Activated naive CD4-positive, alpha-beta T cell treated with anti-CD3 and anti-CD28 coated beads for 36 hours (primary cell): Measurements from ENCODE around the gene SLBP. TPM values are rescaled to one million over a fixed set of nuclear protein-coding genes. Genes with fewer than 3 reads are reported as not detected.

ENCODE experiments used
- CTCF ChIA-PET: fragments of 350-600 bp; sonication (Branson Sonifier 250); formaldehyde crosslinking; loops from one replicate; lab custom pipeline; 2021; ENCODE audit warnings: antibody characterized with exemption; lab: Charles Lee
- DNase-seq: peaks from one replicate; pipeline ENCODE4 v3.0.0-alpha.2; 2020
- H3K27ac Mint-ChIP-seq: one replicate; pipeline ENCODE4 v1.8.0; 2021; ENCODE audit warnings: mild to moderate bottlenecking, mixed read lengths
- H3K27me3 Mint-ChIP-seq: one replicate; pipeline ENCODE4 v1.8.0; 2021; ENCODE audit warnings: low read depth, mixed read lengths
- H3K36me3 Mint-ChIP-seq: one replicate; pipeline ENCODE4 v1.8.0; 2021; ENCODE audit warnings: low read depth, mixed read lengths
- H3K4me1 Mint-ChIP-seq: one replicate; pipeline ENCODE4 v1.8.0; 2021; ENCODE audit warnings: low read depth, mixed read lengths
- H3K4me3 Mint-ChIP-seq: one replicate; pipeline ENCODE4 v1.8.0; 2021; ENCODE audit warnings: mild to moderate bottlenecking, moderate library complexity, mixed read lengths
- H3K9me3 Mint-ChIP-seq: one replicate; pipeline ENCODE4 v1.8.0; 2021; ENCODE audit warnings: mixed read lengths
- intact Hi-C: fragments of 100-400 bp; cut with micrococcal nuclease; formaldehyde crosslinking; loops from one replicate; pipeline ENCODE4 v1.15.1; 2023
- total RNA-seq, 2 experiments: library from RNA; stranded (reverse); gene quantifications; one replicate each; pipeline ENCODE4 v1.2.3, GENCODE V29; 2021

SLBP gene
- total RNA-seq = 10 to 100 TPM; 75.4 to 77.1 TPM

GRCh38 chr4:1712216-1713002 lies at the start of gene SLBP:
Gene SLBP, minus strand, starts transcription at chr4:1712319. Its CDS starts 131 bp downstream, at chr4:1712188.
- peak within 1 kb of the TSS; percentile 94 for H3K27ac Mint-ChIP-seq
- peak within 1 kb of the TSS; percentile 98 for H3K4me3 Mint-ChIP-seq
- H3K27me3 Mint-ChIP-seq = no peaks in the 10 kb centered on the region
- intact Hi-C loops = loop anchor here (1.0 to 5.0 kb wide), 10 partner anchors 9 to 550 kb away; partner anchors contain the start of genes CTBP1, FAM53A, HAUS3 and LETM1
- peak; percentile 99 for DNase-seq
- CTCF ChIA-PET = interaction anchor here (1.3 to 7.3 kb wide), 2 partner anchors 9 to 18 kb away, joined by 3 to 77 read pairs; partner anchors contain the start of genes TACC3 and TMEM129
- peaks cover 68% of the 10 kb centered on the region for H3K4me1 Mint-ChIP-seq
- no peaks in the 10 kb centered on the region for H3K9me3 Mint-ChIP-seq
- peaks cover 60% of the 10 kb centered on the region for H3K36me3 Mint-ChIP-seq

GRCh38 chr4:1761130-1761689 lies 49.1 kb upstream of the SLBP start:
- H3K9me3 Mint-ChIP-seq = no peaks in the 10 kb centered on the region
- H3K4me3 Mint-ChIP-seq = no peak overlapping the region
- CTCF ChIA-PET = no interaction called here
- intact Hi-C loops = no loop called here
- peaks cover 8% of the 10 kb centered on the region for H3K27me3 Mint-ChIP-seq
- DNase-seq = no peak
- no peaks in the 10 kb centered on the region for H3K36me3 Mint-ChIP-seq
- H3K4me1 Mint-ChIP-seq = peaks cover 4% of the 10 kb centered on the region
- no peak overlapping the region for H3K27ac Mint-ChIP-seq

GRCh38 chr4:1760521-1761071 lies 48.5 kb upstream of the SLBP start:
- CTCF ChIA-PET = interaction anchor here (0.6 kb wide), 1 partner anchor 129 kb away, joined by 3 read pairs; no protein-coding TSS in a partner anchor
- no peak overlapping the region for H3K27ac Mint-ChIP-seq

GRCh38 chr4:1759818-1760223 lies 47.7 kb upstream of the SLBP start:
- Mint-ChIP-seq H3K4me1 (peaks cover 4% of the 10 kb centered on the region), H3K27me3 (peaks cover 2% of the 10 kb centered on the region), H3K4me3 (no peak overlapping the region), H3K9me3 (no peaks in the 10 kb centered on the region), H3K36me3 (no peaks in the 10 kb centered on the region), H3K27ac (no peak overlapping the region)
- intact Hi-C loops = no loop called here
- no peak for DNase-seq
- CTCF ChIA-PET = interaction anchor here (0.8 to 1.3 kb wide), 2 partner anchors 12 to 33 kb away, joined by 3 read pairs; partner anchors contain the start of gene FGFR3

More at GRCh38 chr4:1760521-1761071, 48.5 kb upstream of the SLBP start:
- no peak overlapping the region for H3K4me3 Mint-ChIP-seq
- H3K36me3 Mint-ChIP-seq = no peaks in the 10 kb centered on the region
- H3K9me3 Mint-ChIP-seq = no peaks in the 10 kb centered on the region
- DNase-seq = no peak
- H3K4me1 Mint-ChIP-seq = peaks cover 4% of the 10 kb centered on the region
- H3K27me3 Mint-ChIP-seq = peaks cover 6% of the 10 kb centered on the region
- intact Hi-C loops = no loop called here

- no peaks in the 10 kb centered on the region for H3K9me3 Mint-ChIP-seq
- H3K36me3 Mint-ChIP-seq = no peaks in the 10 kb centered on the region
- intact Hi-C loops = no loop called here
- no peak overlapping the region for H3K4me3 Mint-ChIP-seq
- peaks cover 2% of the 10 kb centered on the region for H3K27me3 Mint-ChIP-seq
- peaks cover 4% of the 10 kb centered on the region for H3K4me1 Mint-ChIP-seq
- DNase-seq = no peak
- CTCF ChIA-PET = interaction anchor here (0.8 to 1.3 kb wide), 2 partner anchors 11 to 33 kb away, joined by 3 read pairs; partner anchors contain the start of gene FGFR3
- H3K27ac Mint-ChIP-seq = no peak overlapping the region
These were observed 47.2 kb upstream of the SLBP start for GRCh38 chr4:1759170-1759817.

- CTCF ChIA-PET = interaction anchor here (1.3 kb wide), 1 partner anchor 10 kb away, joined by 3 read pairs; no protein-coding TSS in a partner anchor
- DNase-seq = no peak
- intact Hi-C loops = no loop called here
- H3K27ac Mint-ChIP-seq = no peak overlapping the region
- H3K4me3 Mint-ChIP-seq = no peak overlapping the region
- peaks cover 4% of the 10 kb centered on the region for H3K4me1 Mint-ChIP-seq
- peaks cover 2% of the 10 kb centered on the region for H3K27me3 Mint-ChIP-seq
- no peaks in the 10 kb centered on the region for H3K9me3 Mint-ChIP-seq
- H3K36me3 Mint-ChIP-seq = no peaks in the 10 kb centered on the region
These were observed 46.4 kb upstream of the SLBP start for GRCh38 chr4:1758306-1759121.

GRCh38 chr4:1757836-1758235 lies 45.7 kb upstream of the SLBP start:
- peaks cover 6% of the 10 kb centered on the region for H3K4me1 Mint-ChIP-seq
- intact Hi-C loops = no loop called here
- peaks cover 2% of the 10 kb centered on the region for H3K27me3 Mint-ChIP-seq
- H3K27ac Mint-ChIP-seq = no peak overlapping the region
- H3K9me3 Mint-ChIP-seq = no peaks in the 10 kb centered on the region
- DNase-seq = no peak
- no peak overlapping the region for H3K4me3 Mint-ChIP-seq
- H3K36me3 Mint-ChIP-seq = no peaks in the 10 kb centered on the region
- CTCF ChIA-PET = interaction anchor here (0.8 kb wide), 1 partner anchor 65 kb away, joined by 4 read pairs; no protein-coding TSS in a partner anchor

GRCh38 chr4:1756893-1757779 lies 45.0 kb upstream of the SLBP start:
- H3K36me3 Mint-ChIP-seq = no peaks in the 10 kb centered on the region
- H3K27me3 Mint-ChIP-seq = no peaks in the 10 kb centered on the region
- H3K27ac Mint-ChIP-seq = no peak overlapping the region
- peaks cover 10% of the 10 kb centered on the region for H3K4me1 Mint-ChIP-seq
- no peak for DNase-seq
- H3K4me3 Mint-ChIP-seq = no peak overlapping the region
- CTCF ChIA-PET = interaction anchor here (0.8 kb wide), 1 partner anchor 64 kb away, joined by 4 read pairs; no protein-coding TSS in a partner anchor
- intact Hi-C loops = no loop called here
- H3K9me3 Mint-ChIP-seq = no peaks in the 10 kb centered on the region

- CTCF ChIA-PET = no interaction called here
- Mint-ChIP-seq H3K4me3 (no peak overlapping the region), H3K36me3 (no peaks in the 10 kb centered on the region), H3K4me1 (peaks cover 10% of the 10 kb centered on the region), H3K9me3 (no peaks in the 10 kb centered on the region), H3K27ac (no peak overlapping the region), H3K27me3 (no peaks in the 10 kb centered on the region)
- intact Hi-C loops = no loop called here
- DNase-seq = no peak
These were observed 44.0 kb upstream of the SLBP start for GRCh38 chr4:1756079-1756478.

- no peak for DNase-seq
- Mint-ChIP-seq H3K27ac (no peak overlapping the region), H3K36me3 (no peaks in the 10 kb centered on the region), H3K4me3 (no peak overlapping the region), H3K9me3 (no peaks in the 10 kb centered on the region), H3K27me3 (no peaks in the 10 kb centered on the region), H3K4me1 (peaks cover 10% of the 10 kb centered on the region)
- CTCF ChIA-PET = no interaction called here
- intact Hi-C loops = no loop called here
These were observed 43.2 kb upstream of the SLBP start for GRCh38 chr4:1755297-1755696.

- H3K27me3 Mint-ChIP-seq = no peaks in the 10 kb centered on the region
- no peak overlapping the region for H3K27ac Mint-ChIP-seq
- no peaks in the 10 kb centered on the region for H3K36me3 Mint-ChIP-seq
- CTCF ChIA-PET = no interaction called here
- H3K4me1 Mint-ChIP-seq = peaks cover 6% of the 10 kb centered on the region
- H3K4me3 Mint-ChIP-seq = no peak overlapping the region
- intact Hi-C loops = no loop called here
- DNase-seq = no peak
- H3K9me3 Mint-ChIP-seq = no peaks in the 10 kb centered on the region
These were observed 42.2 kb upstream of the SLBP start for GRCh38 chr4:1754336-1754735.
